ENCODE results near the gene LGI1. TPM values are rescaled to one million over a fixed set of nuclear protein-coding genes. Genes with fewer than 3 reads are reported as not detected.
"Not testable (repeated sequence)": the region's sequence is repeated elsewhere in the genome, so short reads cannot be mapped to it uniquely, and the experiment has no call there.

Gene LGI1
- polyA plus RNA-seq, 3 donors = 4.8 to 6.0 (median 5.4) TPM

GRCh38 chr10:93804200-93804599 lies 46.5 kb downstream of the LGI1 start:
- DNase-seq (ENCODE audit: low read depth in 3 of 3, low spot score in 2 of 3) = no peak

DNA sequence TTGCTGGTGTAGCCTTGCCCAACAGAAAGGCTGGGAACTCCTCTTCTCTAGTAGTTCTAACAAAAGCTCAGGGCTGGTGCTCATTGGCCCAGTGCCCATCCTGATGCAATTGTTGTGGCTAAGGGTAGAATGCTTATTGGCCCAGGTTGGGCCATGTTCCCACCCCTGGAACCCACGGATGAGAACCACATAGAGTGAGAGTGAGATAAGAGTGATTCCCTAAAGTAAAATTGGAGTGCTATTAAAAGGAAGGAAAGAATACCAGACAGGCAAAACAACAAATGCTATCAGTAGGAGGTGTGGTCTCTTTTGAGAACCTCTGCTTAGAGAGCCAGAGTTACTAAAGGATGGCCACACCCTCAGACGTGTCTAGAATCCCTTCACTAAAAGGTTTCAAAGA lies 49.2 kb downstream of the LGI1 start:
- DNase-seq (ENCODE audit: low read depth in 3 of 3, low spot score in 2 of 3) = no peak

- no peak for DNase-seq (ENCODE audit: low read depth in 3 of 3, low spot score in 2 of 3)
Observed at GRCh38 chr10:93807371-93807770, 49.6 kb downstream of the LGI1 start.

DNA sequence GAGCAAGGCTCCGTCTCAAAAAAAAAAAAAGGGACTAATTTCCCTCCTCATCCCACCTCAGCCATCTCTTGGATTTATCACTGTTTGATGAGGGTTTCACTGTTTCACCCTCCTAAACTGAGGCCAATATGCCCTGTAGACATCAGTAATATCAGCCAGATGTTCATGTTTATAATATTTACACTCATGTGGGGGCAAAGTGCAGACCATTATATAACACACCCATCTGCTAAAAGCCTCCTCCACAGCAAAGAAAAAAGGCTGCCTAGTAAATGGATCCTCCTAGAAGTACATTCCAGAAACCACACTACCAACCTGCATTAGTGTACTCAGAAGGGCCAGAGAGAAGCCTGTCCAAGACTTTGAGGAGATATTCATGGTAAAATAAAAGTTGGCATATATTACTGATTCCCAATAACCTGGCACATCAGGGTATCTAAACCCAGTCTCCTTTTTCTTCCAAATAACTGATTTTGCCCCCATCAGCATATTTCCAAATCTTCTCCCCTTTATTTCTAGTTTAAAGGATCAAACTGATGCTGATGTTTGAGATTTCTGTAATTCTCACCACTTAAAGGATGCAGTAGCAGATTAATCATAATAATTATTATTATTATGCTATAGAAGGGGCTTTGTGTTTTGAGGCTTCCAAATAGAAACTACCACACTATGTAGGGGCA lies 55.1 kb downstream of the LGI1 start:
- no peak for DNase-seq (ENCODE audit: low read depth in 3 of 3, low spot score in 2 of 3)

GRCh38 chr10:93813507-93814465 lies 56.0 kb downstream of the LGI1 start:
- DNase-seq (ENCODE audit: low read depth in 3 of 3, low spot score in 2 of 3) = no peak

DNA sequence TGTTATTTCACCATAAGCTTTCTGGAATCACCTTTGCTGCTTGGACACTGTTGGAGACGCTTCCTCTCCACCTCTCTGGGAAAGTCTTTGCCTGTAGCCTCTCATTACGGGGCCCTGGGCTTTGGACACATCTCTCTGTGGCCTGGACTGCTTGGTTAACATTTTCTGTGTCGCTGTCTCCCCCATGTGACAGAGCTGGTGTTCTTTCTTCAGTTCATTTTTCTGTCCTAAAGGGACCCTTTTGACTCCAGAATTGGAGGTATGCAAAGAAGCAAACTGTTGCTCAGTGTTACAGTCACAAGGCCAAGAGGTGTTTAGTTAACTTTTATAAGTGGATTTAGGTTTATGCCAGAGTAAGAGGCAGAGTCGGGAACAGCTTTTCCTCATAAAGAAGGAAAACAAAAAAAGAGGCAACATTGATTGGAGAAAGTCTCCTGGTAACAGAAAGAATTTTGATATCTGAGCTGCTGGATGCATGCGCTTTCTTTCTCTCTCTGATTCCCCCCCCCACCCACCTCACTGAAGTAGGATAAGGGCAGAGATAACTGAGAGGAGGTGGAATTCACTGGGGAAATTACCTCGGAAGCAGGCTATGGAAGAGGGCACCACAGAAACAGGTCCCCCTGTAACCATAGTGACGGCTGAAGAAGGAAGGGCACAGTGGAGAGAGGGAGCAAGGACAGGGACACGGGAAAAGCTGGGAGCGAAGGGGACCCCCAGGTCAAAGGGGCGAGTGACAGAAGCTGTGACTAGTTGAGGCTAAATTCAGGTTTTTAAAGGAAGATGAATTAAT lies 57.8 kb downstream of the LGI1 start:
- DNase-seq (ENCODE audit: low read depth in 3 of 3, low spot score in 2 of 3) = no peak

DNA sequence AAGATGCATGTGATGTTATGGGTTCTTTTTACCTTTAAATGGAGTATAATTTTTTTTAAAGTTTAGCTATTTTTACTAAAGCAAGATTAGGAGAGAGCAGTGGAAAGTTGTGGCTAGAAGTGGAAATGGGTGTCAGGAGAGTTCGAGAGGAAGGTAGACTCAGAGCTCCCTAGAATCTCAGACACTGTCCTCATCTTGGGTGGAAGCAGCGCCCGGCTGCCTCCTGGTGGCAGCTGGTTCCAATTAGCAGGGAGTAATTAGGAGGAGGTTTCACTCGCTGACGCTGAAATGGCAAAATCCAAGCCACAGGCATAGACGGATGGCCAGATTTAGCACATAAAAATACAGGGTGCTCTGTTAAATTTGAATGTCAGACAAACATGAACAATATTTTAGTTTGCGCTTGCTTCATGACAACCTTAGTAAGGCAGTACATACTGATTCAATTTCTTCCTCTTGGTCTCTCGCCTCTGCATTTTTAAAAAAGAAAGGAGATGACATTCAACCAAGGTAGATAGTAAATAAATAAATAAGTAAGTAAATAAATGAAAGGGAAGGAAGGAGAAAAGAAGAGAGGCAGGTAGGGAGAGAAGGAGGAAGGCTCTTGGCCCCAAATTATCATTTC lies 58.5 kb downstream of the LGI1 start:
- peak in 1 of 3 donors; percentile 64 for DNase-seq (ENCODE audit: low read depth in 3 of 3, low spot score in 2 of 3)

- DNase-seq (ENCODE audit: low read depth in 3 of 3, low spot score in 2 of 3) = no peak
Observed at GRCh38 chr10:93818086-93818485, 60.4 kb downstream of the LGI1 start.

- no peak for DNase-seq (ENCODE audit: low read depth in 3 of 3, low spot score in 2 of 3)
Observed at GRCh38 chr10:93819520-93819919, 61.8 kb downstream of the LGI1 start.

- DNase-seq (ENCODE audit: low read depth in 3 of 3, low spot score in 2 of 3) = no peak
Observed at GRCh38 chr10:93820434-93820833, 62.7 kb downstream of the LGI1 start.

DNA sequence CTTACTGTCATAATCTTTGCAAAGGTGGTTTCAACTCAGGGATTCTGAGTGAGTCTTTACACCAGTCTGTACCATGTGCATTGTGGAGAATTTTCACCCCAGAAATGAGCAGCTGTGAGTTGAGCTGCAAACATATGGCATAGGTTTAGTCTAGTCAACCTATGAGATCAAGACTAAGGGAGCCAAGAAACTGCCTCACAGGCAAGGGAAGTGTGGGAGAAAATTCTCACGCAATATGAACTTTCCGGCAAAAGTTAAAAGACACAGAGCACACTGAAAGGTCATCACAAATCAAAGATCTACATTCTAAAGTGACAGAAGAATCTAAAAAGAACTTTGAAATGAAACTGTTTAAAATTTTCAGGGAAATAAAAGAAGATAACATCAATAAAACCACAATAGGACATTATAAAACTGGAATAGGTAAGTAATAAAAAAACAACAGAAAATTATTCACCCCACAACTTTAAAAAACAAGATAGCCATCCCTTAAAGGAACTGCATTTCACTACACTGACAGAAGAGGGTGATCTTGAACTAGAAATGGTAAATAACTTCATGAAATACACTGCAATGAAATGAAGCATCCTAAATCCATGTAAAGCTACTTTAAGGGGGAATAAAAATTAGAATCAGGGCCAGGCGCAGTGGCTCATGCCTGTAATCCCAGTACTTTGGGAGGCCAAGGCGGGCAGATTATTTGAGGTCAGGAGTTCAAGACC lies 63.5 kb downstream of the LGI1 start:
- DNase-seq (ENCODE audit: low read depth in 3 of 3, low spot score in 2 of 3) = no peak

- no peak for DNase-seq (ENCODE audit: low read depth in 3 of 3, low spot score in 2 of 3)
Observed at GRCh38 chr10:93826355-93826754, 68.6 kb downstream of the LGI1 start.

DNA sequence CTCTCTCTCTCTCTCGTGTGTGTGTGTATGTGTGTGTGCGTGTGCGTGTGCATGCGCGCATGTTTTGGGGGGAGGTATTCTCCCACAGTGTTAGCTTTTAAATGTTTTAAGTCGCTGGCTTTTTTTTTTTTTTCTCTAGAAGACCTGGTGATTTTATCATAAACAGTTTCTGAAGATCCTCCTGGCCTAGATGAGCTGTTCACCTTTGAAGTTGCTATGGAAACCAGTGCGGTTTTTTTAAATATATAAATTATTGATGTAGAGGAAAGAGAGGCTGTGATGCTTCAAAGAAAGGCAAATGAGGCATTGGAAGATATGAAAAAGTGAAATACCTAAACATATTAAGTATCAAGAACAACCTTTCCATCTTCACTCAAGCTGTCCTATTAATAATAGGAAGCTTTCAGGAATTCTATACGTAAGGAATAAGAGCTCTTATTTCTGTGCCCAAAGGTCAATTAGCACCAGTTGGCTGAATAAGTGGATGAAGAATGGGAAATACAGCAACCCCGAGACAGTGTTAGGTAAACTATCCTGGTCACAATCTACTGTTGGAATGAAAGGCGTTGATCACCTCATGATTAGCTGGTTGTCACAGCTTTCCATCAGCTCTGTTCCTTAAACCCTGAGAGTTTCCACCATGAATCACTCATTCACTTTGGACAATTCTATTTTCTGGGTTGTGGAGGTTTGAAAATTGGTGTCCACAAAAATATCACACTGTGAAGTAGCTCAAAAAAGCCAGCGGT lies 69.5 kb downstream of the LGI1 start:
- DNase-seq (ENCODE audit: low read depth in 3 of 3, low spot score in 2 of 3) = no peak

GRCh38 chr10:93831065-93831464 lies 73.3 kb downstream of the LGI1 start:
- DNase-seq (ENCODE audit: low read depth in 3 of 3, low spot score in 2 of 3) = not testable (repeated sequence)

DNA sequence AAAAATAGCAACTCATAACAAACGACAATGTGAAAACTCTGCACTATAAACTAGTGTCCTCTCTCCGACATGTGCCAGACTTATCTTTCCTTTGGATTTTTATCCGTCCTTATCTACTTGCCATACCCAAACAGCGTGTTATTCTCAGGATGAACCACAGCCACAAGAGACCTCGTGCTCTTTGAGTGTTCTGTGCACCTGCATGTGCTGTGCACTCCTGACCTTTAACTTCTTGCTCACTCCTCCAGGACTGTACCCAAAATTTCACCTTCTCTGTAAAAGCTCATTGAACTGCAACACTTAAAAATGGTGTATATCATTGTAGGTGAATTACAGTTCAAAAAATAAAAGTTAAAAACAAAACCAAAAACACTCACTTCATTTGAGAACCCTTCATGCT lies 78.0 kb downstream of the LGI1 start:
- DNase-seq (ENCODE audit: low read depth in 3 of 3, low spot score in 2 of 3) = no peak

- DNase-seq (ENCODE audit: low read depth in 3 of 3, low spot score in 2 of 3) = no peak
Observed at GRCh38 chr10:93837822-93838221, 80.1 kb downstream of the LGI1 start.

DNA sequence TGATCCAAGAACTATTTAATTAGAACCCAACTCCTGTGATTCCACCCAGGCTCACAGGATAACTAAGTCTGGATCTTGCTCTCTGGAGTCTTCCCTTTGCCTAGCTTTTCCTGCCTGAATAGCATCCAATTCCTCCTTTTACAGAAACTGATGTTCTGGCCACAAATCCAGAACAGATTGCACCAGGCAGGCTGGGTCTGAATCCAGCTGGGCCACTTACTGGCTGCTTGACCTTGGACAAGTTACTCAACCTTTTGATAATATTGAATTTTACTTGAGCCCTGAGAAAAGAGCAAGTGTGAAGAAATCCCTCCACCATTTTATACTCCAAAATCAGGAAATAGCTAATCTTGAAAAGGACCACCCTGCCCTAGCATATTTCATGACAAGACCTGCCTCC lies 80.5 kb downstream of the LGI1 start:
- DNase-seq (ENCODE audit: low read depth in 3 of 3, low spot score in 2 of 3) = no peak

- DNase-seq (ENCODE audit: low read depth in 3 of 3, low spot score in 2 of 3) = no peak
Observed at GRCh38 chr10:93841961-93842360, 84.2 kb downstream of the LGI1 start.

DNA sequence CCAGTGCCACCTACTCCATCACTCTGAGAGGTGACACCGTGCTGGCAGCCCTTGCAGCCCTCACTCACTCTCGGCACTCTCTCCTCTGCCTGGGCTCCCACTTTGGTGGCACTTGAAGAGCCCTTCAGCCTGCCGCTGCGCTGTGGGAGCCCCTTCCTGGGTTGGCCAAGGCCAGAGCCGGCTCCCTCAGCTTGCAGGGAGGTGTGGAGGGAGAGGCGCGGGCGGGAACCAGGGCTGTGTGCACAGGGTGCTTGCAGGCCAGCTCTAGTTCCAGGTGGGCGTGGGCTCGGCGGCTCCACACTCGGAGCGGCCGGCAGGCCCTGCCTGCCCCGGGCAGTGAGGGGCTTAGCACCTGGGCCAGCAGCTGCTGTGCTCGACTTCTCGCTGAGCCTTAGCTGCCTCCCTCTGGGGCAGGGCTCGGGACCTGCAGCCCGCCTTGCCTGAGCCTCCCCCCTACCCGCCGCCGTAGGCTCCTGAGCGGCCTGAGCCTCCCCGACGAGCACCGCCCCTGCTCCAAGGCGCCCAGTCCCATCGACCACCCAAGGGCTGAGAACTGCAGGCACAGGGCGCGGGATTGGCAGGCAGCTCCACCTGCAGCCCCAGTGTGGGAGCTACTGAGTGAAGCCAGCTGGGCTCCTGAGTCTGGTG lies 87.4 kb downstream of the LGI1 start:
- no peak for DNase-seq (ENCODE audit: low read depth in 3 of 3, low spot score in 2 of 3)

Measured in right renal cortex interstitium (tissue), 3 donors.